Hepatocyte (in vitro differentiated cells): ENCODE measurements around the gene NOL6.

Experiments
- CTCF ChIP-seq: fragments of 200-600 bp; sonication (generic); IDR thresholded peaks from 2 replicates; pipeline ENCODE4 v1.5.1; 2016; ENCODE audit warnings: antibody characterized with exemption, mild to moderate bottlenecking; ENCODE audit not compliant: poor library complexity
- EZH2 ChIP-seq: fragments of 200-600 bp; sonication (generic); IDR thresholded peaks from 2 replicates; pipeline ENCODE4 v1.6.1; 2016; ENCODE audit warnings: antibody characterized with exemption, mild to moderate bottlenecking, borderline replicate concordance

- no peak for TF ChIP-seq CTCF
- no peak for TF ChIP-seq EZH2
These were observed 6.2 kb downstream of the NOL6 start for GRCh38 chr9:33467526-33467925.
